ENCODE data around the gene CXorf65.
A peak's percentile ranks its signal among the peaks of the same experiment; 100 is the strongest.

Gene CXorf65

DNA sequence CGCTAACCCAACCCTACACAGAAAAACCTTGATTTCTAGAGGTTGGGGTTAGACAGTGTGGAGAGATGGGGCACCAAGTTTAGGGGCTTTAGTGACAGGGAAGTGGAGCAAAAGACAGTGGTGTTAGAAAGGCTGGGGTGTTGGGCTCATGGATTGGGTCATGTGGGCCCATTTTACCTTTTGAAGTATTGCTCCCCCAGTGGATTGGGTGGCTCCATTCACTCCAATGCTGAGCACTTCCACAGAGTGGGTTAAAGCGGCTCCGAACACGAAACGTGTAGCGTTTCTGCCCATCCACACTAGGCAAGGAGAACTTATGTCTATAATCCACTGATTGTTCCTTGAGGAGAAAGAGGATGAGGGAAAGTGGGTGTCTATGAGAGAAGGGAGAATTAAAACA is 2.5 kb upstream of the CXorf65 start:
- Histone ChIP-seq H3K27ac (peak overlapping the region in 3 of 21 experiments; percentile 30 to 93 (median 67)), H3K4me3 (peak overlapping the region in 1 of 7 experiments; percentile 35)

DNA sequence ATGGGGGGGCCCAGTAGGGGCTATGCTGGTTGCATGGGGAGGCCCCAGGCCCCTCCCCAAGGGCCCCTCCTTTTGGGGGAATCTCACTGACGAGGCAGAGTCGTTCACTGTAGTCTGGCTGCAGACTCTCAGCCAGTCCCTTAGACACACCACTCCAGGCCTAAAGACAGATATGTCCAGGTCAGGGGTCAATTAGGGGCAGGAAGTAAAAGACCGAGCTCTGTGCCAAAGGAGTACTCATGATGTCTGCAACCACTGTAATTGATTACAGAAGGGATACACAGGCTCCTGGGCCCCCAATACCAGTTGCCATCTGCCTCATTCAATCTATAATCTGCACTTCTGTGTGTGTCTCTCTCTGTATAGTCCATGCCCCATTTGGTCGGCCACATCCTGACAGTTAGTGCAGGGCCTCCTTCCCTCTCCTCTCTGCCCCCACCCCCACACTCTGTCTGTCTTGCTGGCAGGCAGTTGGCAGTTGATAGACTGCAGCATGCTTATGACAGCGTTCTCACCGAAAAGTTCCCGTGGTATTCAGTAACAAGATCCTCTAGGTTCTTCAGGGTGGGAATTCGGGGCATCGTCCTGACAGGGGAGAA is 1.3 kb upstream of the CXorf65 start:
- peak overlapping the region in 1 of 21 experiments; percentile 93 for H3K27ac ChIP-seq
- H3K4me3 ChIP-seq, result no peak overlapping the region

DNA sequence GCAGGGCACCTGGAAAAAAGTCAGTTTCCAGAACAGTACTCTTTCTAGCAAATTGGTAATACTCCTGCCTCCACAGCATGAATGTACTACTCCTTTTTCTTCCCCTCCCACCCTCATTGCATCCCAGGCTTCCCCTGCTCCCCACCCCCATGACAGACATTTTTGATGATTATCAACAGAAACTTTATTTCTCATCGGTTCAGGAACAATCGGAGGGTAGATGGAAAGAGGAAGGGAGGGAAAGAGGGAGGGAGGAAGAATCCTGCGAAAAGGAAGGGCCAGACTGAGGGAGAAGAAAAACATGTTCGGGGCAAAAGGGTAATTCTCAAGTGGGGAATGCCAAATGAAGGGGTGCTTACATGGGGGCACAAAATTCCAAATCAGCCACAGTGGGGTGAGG is 705 bp upstream of the CXorf65 start:
- H3K27ac ChIP-seq, result peak overlapping the region in 1 of 21 experiments; percentile 93
- no peak overlapping the region for H3K4me3 ChIP-seq

DNA sequence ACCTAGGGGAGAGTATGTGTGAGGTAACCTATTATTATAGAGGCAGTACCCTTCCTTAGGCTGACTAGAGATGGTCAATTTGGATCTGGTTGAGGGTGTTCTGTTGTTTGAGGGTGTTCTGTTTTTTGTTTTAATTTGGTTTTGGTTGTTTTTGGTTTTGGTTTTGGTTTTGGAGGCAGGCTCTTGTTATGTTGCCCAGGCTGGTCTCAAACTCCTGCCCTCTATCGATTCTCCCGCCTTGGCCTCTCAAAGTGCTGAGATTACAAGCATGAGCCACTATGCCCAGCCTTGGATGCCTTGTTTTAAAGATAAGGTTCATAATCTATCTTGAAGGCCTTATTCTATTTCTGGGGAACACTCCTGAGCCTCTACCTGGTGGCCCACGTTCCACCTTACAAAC is 912 bp downstream of the CXorf65 start:
- Histone ChIP-seq H3K27ac (peak overlapping the region in 2 of 21 experiments; percentile 39 to 51), H3K4me3 (no peak overlapping the region)

DNA sequence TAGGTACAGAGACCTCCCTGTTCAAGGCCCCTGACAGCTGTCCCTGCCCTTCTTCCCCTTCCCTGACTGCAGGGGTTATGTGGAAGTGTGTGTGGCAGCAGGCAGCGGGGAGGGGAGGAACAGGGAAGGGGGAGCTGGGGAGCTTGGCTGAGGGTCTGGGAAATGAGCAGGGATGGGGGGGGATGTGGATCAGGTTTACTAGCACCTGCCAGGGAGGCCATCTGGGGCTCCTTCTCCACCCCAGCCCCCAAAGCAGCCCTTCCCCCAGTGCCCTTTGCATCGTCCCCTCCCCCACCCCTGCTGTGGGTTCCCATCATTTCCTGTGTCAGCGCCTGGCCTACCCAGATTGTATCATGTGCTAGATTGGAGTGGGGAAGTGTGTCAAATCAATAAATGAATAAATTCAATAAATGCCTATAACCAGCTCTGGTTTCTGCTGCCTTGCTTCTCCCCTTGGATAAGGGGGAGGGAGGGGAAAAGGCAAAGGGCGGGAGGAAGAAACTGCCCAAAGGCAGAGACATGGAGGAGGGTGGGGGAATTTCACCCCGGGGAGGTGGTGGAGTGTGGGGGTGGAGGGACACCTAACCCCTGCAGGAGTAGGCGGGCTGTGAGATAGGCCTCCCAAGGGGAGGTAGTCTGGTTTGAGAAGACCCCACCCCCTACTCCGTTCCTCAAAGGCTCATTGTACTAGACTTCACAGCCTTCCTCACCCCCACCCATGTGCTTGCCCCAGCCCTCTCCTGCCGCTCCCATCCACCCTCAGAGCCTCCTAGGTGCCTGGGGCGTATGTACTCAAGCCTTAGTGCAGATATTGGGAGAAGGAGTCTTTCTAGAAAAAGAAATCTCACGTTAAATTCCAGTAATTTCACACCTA is 3.2 kb downstream of the CXorf65 start:
- no peak overlapping the region for H3K4me3 ChIP-seq
- peak overlapping the region in 18 of 21 experiments; percentile 20 to 86 (median 54) for H3K27ac ChIP-seq

DNA sequence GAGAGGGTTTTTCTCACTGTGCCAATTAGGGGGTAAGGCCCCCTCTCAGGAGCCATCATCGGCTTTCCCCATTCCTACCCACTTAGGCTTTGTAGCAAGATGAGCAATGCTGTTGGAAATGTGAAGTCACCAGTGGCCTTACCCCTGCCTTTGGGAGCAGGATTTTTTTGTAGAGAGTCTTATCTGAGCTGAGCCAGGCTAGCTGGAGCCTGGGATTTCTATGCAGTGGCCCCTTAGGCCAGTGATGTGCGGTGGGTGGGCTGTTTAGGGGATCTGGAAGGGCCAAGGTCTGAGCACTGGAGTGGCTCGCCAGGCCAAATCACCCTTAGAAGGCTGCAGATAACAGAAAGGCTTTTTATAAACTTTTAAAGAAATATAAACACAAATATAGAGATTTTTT is 4.2 kb downstream of the CXorf65 start:
- no peak overlapping the region for H3K4me3 ChIP-seq
- H3K27ac ChIP-seq, result peak overlapping the region in 4 of 21 experiments; percentile 49 to 83 (median 63)

DNA sequence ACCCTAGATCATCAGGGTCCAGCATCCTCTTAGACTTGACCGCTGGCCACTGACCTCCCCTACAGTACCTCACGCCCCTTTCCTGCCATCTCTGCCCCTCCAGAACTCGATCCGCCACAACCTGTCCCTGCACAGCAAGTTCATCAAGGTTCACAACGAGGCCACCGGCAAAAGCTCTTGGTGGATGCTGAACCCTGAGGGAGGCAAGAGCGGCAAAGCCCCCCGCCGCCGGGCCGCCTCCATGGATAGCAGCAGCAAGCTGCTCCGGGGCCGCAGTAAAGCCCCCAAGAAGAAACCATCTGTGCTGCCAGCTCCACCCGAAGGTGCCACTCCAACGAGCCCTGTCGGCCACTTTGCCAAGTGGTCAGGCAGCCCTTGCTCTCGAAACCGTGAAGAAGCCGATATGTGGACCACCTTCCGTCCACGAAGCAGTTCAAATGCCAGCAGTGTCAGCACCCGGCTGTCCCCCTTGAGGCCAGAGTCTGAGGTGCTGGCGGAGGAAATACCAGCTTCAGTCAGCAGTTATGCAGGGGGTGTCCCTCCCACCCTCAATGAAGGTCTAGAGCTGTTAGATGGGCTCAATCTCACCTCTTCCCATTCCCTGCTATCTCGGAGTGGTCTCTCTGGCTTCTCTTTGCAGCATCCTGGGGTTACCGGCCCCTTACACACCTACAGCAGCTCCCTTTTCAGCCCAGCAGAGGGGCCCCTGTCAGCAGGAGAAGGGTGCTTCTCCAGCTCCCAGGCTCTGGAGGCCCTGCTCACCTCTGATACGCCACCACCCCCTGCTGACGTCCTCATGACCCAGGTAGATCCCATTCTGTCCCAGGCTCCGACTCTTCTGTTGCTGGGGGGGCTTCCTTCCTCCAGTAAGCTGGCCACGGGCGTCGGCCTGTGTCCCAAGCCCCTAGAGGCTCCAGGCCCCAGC is 5.7 kb downstream of the CXorf65 start:
- Histone ChIP-seq H3K27ac (no peak overlapping the region), H3K4me3 (no peak overlapping the region)

DNA sequence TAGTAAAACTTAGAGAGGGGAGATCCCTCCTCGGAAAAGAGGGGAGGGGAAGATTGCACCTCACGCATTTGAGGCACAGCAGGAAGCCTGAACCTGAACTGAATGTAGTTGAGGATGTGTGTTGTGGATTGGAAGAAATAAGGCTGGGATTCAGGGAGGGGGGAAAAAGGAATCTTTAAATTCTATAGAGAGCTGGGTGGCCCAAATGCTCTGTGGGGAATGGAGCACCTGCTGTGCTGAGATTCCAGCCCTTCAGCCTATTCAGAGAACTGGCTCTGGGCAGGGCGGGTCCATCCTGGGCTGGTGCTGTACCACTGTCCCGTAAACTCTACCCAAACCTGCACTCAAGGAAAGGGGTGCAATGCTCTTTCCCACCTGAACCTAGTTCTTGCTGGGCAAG is 6.8 kb downstream of the CXorf65 start:
- Histone ChIP-seq H3K4me3 (no peak overlapping the region), H3K27ac (no peak overlapping the region)

DNA sequence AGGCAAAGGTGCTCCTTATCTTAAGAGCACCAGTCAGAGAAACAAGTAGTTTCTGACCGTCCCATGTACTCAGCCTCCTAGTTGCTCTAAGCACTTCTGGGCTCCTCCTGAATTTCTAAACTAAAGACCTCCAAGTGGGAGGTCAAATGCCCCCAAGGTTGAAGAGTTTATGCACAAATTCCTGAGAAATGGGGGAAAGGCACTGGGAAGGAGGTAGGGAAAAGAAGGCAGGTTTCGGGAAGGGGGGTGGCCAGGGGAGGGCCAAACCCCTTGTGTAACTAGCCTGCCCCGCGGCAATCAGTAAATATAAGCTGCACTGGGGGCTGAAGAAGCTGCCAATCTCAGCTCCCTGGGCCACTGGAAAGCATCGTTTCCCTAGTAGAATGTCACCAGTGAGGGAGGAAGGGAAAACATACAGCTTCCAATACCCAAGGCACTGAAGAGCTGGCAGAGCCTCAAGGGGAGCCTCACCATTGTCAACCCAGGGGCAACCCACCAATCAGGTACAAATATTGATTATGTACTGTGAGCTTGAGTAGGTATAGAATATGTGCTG is 7.5 kb downstream of the CXorf65 start:
- Histone ChIP-seq H3K4me3 (no peak overlapping the region), H3K27ac (no peak overlapping the region)

DNA sequence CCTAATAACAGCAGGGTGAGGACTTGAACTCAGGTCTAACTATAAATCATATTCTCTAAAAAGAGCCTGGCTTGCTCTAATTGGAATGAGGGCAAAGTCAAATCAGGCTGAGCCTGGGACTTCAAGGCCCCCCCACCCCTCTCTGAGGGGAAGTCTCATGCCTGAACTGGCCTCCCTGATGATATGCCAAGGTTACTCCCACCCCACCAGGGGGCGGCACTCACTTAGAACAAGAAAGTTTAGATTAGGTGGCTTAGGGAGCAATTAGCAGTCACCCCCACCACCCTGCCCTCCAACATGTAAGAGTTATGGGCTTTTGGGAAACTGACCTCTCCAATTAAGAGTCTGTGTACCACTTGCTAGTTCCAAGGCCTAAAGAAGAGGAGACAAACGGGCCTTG is 8.2 kb downstream of the CXorf65 start:
- Histone ChIP-seq H3K4me3 (no peak overlapping the region), H3K27ac (no peak overlapping the region)

DNA sequence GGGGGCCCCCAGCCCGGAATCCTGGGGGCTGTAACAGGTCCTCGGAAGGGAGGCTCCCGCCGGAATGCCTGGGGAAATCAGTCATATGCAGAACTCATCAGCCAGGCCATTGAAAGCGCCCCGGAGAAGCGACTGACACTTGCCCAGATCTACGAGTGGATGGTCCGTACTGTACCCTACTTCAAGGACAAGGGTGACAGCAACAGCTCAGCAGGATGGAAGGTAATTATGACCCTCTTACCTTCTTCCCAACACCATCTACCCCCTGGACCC is 9.8 kb downstream of the CXorf65 start:
- H3K27ac ChIP-seq, result peak overlapping the region in 11 of 21 experiments; percentile 37 to 84 (median 76)
- peak overlapping the region; percentile 40 to 55 (median 48) for H3K4me3 ChIP-seq

DNA sequence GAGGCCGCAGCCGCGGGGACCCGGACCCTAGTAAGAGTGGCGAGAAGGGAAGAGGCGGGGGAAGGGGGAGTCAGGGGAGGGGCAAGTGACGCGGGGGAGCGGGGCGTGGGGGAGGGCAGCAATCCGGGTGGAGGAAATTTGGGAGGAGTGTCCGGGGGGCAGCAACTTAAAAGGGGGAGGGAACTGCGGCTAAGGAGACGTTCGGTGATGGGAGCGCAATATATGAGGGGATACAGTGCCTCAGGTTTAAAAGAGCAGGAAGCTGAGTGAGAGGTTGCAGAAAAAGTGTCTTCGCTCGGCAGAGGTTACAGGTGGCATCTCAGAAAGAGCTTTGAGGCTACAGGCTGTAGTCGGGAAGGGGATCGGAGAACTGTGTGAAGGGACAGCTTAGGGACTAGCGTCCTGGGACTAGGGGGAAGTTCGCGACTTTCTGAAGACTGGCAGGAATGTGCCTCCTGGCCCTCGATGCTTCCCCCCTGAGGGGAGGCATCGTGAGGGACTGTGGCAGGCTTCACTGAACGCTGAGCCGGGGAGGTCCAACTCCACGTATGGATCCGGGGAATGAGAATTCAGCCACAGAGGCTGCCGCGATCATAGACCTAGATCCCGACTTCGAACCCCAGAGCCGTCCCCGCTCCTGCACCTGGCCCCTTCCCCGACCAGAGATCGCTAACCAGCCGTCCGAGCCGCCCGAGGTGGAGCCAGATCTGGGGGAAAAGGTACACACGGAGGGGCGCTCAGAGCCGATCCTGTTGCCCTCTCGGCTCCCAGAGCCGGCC is 10.4 kb downstream of the CXorf65 start:
- H3K4me3 ChIP-seq, result peak overlapping the region; percentile 40 to 55 (median 48)
- peak overlapping the region in 20 of 21 experiments; percentile 29 to 84 (median 74) for H3K27ac ChIP-seq

DNA sequence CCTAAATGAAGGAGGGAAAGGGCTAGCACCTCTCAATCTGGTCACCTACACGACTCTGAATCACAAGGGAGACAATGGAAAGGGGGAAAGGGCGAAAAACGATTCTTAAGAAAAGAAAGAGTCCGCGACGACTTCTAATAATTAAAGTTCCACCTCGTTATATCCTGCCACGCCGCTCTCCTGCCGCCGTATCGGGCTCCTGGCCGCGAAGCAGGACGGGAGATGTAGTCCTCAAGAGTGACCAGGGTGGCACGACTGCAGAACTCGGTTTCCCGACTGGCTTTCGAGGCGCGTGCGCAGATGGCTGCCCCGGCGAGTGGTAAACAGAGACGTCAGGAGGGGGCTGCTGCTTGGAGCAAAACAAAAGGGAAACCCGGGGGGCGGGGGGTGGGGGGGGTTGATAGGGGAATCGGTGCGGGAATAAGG is 11.0 kb downstream of the CXorf65 start, which contains the start of gene FOXO4:
TSS of gene FOXO4 (plus strand) at position 297 of the 426 bp plus-strand sequence. CDS start 678 bp downstream, outside the sequence.
- H3K27ac ChIP-seq, result peak within 1 kb of the TSS in 20 of 21 experiments; percentile 29 to 84 (median 74)

DNA sequence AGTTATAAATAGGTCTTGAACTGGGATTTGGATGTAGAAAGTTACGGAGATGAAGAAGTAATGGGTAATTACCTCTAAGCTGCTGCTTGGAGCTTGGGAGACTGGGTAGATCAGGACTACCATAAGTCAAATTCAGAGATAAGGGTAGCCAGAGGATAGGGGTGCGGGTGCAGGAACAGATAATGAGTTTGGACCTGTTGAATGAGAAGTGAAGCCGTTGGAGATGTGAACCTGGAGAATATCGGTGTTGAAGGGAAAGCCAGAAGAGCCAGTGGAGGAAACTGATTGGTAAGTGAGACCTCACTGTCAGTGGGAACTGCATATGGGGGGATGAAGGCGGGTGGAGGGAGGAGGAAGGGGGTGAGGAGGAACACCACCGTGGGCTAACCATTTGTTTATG is 11.5 kb downstream of the CXorf65 start:
- Histone ChIP-seq H3K27ac (peak overlapping the region in 7 of 21 experiments; percentile 7 to 81 (median 78)), H3K4me3 (peak overlapping the region; percentile 40 to 55 (median 48))

More for the DNA sequence above, 11.0 kb downstream of the CXorf65 start, which contains the start of gene FOXO4:
- peak within 1 kb of the TSS; percentile 40 to 55 (median 48) for H3K4me3 ChIP-seq

DNA sequence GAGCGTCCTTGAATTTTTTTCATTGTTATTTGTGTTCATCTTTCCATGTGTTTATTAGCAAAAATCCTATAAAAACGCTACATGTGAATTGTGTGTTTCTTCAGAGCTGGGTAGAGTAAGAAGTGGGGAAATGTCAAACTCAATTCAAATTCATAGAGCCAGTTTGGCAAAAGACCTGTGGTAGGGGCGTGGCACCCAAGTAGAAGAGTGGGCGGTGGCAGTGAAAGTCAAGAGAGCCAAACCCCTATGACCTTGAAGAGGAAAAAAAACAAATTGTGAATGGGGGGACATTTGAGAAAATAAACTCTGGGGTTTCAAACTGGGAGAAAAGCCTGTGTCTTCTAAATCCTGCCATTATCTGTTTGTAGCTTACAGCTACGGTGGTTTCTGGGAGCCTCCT is 15.3 kb downstream of the CXorf65 start:
- Histone ChIP-seq H3K27ac (no peak overlapping the region), H3K4me3 (no peak overlapping the region)

DNA sequence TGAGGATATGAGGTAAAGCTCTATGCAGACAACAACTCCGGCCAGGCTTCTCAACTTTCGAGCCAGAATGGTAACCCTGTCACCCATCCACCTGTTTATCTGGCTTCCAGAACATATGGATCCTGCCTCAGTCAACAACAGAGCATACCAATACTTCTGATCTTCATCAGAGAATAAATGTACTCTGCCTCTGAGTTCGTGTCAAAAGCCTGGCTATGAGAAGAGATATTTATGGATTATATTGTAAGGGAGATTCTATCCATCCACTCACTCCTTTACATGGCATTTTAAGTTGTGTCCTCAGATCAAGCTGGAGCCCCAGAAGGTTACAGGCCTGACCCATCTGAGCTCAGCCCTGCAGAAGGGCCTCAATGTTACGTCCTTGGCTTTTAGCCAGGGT is 20.6 kb downstream of the CXorf65 start:
- H3K4me3 ChIP-seq, result no peak overlapping the region
- H3K27ac ChIP-seq, result no peak overlapping the region

DNA sequence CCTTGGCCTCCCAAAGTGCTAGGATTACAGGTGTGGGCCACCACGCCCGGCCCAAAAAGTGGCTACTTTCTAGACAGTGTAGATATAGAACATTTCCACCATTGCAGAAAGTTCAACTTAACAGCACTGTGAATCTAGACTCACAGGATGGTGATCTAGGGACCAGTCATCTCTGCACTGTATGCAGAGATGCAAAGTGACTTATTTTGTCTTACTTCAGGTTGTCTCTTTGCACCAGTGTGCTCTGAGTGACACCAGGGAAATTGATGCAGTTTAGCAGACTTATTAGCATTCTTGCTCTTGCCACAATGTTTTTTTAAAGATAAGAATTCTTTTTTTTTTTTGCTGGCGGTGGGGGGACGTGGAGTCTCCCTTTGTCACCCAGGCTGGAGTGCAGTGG is 23.7 kb downstream of the CXorf65 start:
- Histone ChIP-seq H3K27ac (no peak overlapping the region), H3K4me3 (no peak overlapping the region)

DNA sequence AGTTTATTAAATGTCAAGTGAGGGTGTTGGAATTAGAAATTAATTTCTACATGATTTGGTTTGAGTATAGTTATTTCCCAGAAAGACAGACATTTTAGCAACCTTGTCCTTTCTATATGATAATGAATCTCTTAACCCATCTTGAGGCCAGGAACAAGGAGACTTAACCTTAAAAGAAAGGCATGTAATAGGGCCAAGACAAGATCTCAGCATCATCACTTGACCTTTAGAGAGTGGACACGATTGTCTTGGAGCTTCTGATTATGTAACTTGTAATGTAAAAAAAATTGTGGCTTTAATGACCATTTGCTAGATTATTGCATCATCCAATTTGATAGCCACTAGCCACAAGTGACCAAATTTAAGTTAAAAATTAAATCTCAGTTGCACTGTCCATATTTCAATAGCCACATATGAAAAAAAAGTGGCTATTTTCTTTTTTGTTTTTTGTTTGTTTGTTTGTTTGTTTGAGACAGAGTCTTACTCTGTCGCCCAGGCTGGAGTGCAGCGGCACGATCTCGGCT is 24.4 kb downstream of the CXorf65 start:
- Histone ChIP-seq H3K4me3 (no peak overlapping the region), H3K27ac (no peak overlapping the region)
